ENCODE measurements around the gene POLR3K.
A peak's percentile ranks its signal among the peaks of the same experiment; 100 is the strongest.
"Not testable (repeated sequence)": the region's sequence is repeated elsewhere in the genome, so short reads cannot be mapped to it uniquely, and the experiment has no call there.

POLR3K gene

GRCh38 chr16:33877-34647, 19.3 kb downstream of the POLR3K start (continued):
- TF ChIP-seq ZBTB49 (tag by site-specific recombination; IDR thresholded peaks at IDR 0.05; ENCODE audit: low read depth): no peak
- no peak for TF ChIP-seq ZFP69B (tag by site-specific recombination; IDR thresholded peaks at IDR 0.05)
- no peak for TF ChIP-seq ZNF362 (tag by site-specific recombination; IDR thresholded peaks at IDR 0.05)
- peak; percentile 37; the same call in 1 of the 2 replicates for TF ChIP-seq ZNF311 (tag by site-specific recombination; IDR thresholded peaks at IDR 0.05; ENCODE audit: borderline replicate concordance)

- H3K4me1 ChIP-seq (ENCODE audit: control insufficient read depth, insufficient read depth, low read length); H3K9me3 ChIP-seq (ENCODE audit: control insufficient read depth, insufficient read depth, low read depth, low read length); POLR2A ChIA-PET; H3K27ac ChIP-seq (ENCODE audit: extremely low read depth, low read depth, low read length); H3K4me3 ChIP-seq (ENCODE audit: low read depth, low read length); CTCF ChIA-PET: not testable (repeated sequence)
- peaks cover 0 to 10% of the 10 kb centered on the region in 2 experiments; a peak in 2 of 3 replicates for H3K36me3 ChIP-seq (ENCODE audit: control insufficient read depth in 2 of 2, insufficient read depth in 1 of 2, low read length in 2 of 2)
These were observed 20.1 kb downstream of the POLR3K start for GRCh38 chr16:33154-33876.

- H3K4me3 ChIP-seq (ENCODE audit: low read depth, low read length); H3K4me1 ChIP-seq (ENCODE audit: control insufficient read depth, insufficient read depth, low read length); CTCF ChIA-PET; POLR2A ChIA-PET; H3K27ac ChIP-seq (ENCODE audit: extremely low read depth, low read depth, low read length); H3K9me3 ChIP-seq (ENCODE audit: control insufficient read depth, insufficient read depth, low read depth, low read length); H3K36me3 ChIP-seq (ENCODE audit: control insufficient read depth in 2 of 2, insufficient read depth in 1 of 2, low read length in 2 of 2): not testable (repeated sequence)
These were observed 22.8 kb downstream of the POLR3K start for GRCh38 chr16:30627-31026.

- H3K4me1 ChIP-seq (ENCODE audit: control insufficient read depth, insufficient read depth, low read length); H3K36me3 ChIP-seq (ENCODE audit: control insufficient read depth in 2 of 2, insufficient read depth in 1 of 2, low read length in 2 of 2); H3K27ac ChIP-seq (ENCODE audit: extremely low read depth, low read depth, low read length); POLR2A ChIA-PET; H3K9me3 ChIP-seq (ENCODE audit: control insufficient read depth, insufficient read depth, low read depth, low read length); CTCF ChIA-PET; H3K4me3 ChIP-seq (ENCODE audit: low read depth, low read length): not testable (repeated sequence)
These were observed 27.5 kb downstream of the POLR3K start for GRCh38 chr16:25926-26348.

GRCh38 chr16:24151-24550, 29.3 kb downstream of the POLR3K start:
- H3K27ac ChIP-seq (ENCODE audit: extremely low read depth, low read depth, low read length); H3K4me1 ChIP-seq (ENCODE audit: control insufficient read depth, insufficient read depth, low read length); H3K9me3 ChIP-seq (ENCODE audit: control insufficient read depth, insufficient read depth, low read depth, low read length); H3K36me3 ChIP-seq (ENCODE audit: control insufficient read depth in 2 of 2, insufficient read depth in 1 of 2, low read length in 2 of 2); CTCF ChIA-PET; H3K4me3 ChIP-seq (ENCODE audit: low read depth, low read length): not testable (repeated sequence)
- POLR2A ChIA-PET: interaction anchor here (0.6 kb wide), 1 partner anchor 32 kb away, joined by 10 read pairs; no protein-coding TSS in a partner anchor

GRCh38 chr16:20886-21285, 32.5 kb downstream of the POLR3K start:
- TF ChIP-seq ZNF560 (tag by site-specific recombination; IDR thresholded peaks at IDR 0.05; ENCODE audit: borderline replicate concordance): 0 out of 2 replicates have a peak, but pooled peaks have one; percentile 5
- H3K4me3 ChIP-seq (ENCODE audit: low read depth, low read length); H3K36me3 ChIP-seq (ENCODE audit: control insufficient read depth in 2 of 2, insufficient read depth in 1 of 2, low read length in 2 of 2); CTCF ChIA-PET; POLR2A ChIA-PET; H3K27ac ChIP-seq (ENCODE audit: extremely low read depth, low read depth, low read length); H3K4me1 ChIP-seq (ENCODE audit: control insufficient read depth, insufficient read depth, low read length); H3K9me3 ChIP-seq (ENCODE audit: control insufficient read depth, insufficient read depth, low read depth, low read length): not testable (repeated sequence)

- H3K27ac ChIP-seq (ENCODE audit: extremely low read depth, low read depth, low read length); H3K4me3 ChIP-seq (ENCODE audit: low read depth, low read length); CTCF ChIA-PET; H3K4me1 ChIP-seq (ENCODE audit: control insufficient read depth, insufficient read depth, low read length); POLR2A ChIA-PET; H3K36me3 ChIP-seq (ENCODE audit: control insufficient read depth in 2 of 2, insufficient read depth in 1 of 2, low read length in 2 of 2); H3K9me3 ChIP-seq (ENCODE audit: control insufficient read depth, insufficient read depth, low read depth, low read length): not testable (repeated sequence)
These were observed 36.2 kb downstream of the POLR3K start for GRCh38 chr16:17062-17765.

Measured in HEK293 (cell line).